Endothelial cell of hepatic sinusoid (primary cell): ENCODE data around the gene SELENOS.
"Not testable (repeated sequence)": the region's sequence is repeated elsewhere in the genome, so short reads cannot be mapped to it uniquely, and the experiment has no call there.

Source experiments
- in situ Hi-C: cut with HindIII; loops from 2 replicates; pipeline ENCODE4 v1.10.0; 2017; ENCODE audit warnings: low sequenced_read_pairs

SELENOS gene

DNA sequence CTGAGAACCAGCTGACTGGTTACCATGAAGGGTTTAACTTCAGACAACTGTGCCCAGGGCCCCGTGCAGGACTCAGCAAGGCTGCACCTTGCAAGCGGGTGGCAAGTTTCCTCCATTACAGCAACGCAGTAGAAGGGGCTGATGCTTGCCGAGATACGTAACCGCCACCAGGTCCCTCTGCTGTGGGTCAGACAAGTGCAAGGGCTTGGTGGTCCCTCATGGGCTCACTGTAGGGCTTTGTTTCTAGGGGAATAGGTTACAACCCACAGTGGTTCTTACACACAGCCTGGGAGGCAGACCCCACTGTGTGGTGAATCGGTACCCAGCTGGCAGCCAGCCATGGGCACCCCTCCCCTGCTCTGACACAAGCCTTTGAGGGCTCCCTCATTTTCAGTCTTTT is 33.2 kb upstream of the SELENOS start:
- in situ Hi-C loops: no loop called here

- in situ Hi-C loops: no loop called here
Observed at GRCh38 chr15:101310161-101310480, 32.8 kb upstream of the SELENOS start.

DNA sequence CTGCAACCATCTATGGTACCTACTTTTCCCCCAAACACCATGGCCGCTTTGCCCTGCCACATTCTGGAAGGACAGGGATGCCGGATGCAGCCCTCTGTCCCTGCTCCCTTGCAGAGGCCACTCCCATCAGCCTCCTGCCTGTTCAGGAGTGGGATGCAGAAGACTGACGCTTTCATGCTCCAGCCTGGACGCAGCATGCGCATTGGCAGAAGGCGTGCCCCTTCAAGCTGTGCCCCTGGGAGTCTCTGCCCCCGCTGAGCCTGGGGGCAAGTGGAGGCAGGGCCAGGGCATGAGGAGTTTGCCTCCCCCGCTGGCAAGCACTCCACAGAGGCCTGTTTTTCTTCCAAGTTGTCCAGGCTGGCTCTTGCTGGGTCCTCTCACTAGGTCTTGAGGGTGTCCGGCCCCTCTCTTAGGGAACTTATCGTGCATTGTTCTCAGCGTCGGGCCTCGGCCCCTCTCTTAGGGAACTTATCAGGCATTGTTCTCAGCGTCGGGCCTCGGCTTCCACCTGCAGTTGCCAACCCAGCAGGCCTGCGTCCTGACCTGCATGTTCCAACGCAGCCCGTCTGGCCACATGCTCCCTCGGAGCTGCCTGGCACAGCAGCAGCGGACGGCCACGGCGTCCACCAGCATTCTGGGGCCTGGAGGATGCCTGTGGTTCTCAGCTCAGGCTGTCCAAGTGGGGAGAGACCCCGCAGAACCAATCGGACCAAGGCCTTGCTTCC is 32.3 kb upstream of the SELENOS start:
- in situ Hi-C loops: no loop called here

GRCh38 chr15:101308604-101309435 is 31.5 kb upstream of the SELENOS start:
- in situ Hi-C loops: no loop called here

- in situ Hi-C loops: no loop called here
Observed at GRCh38 chr15:101307897-101308603, 30.8 kb upstream of the SELENOS start.

DNA sequence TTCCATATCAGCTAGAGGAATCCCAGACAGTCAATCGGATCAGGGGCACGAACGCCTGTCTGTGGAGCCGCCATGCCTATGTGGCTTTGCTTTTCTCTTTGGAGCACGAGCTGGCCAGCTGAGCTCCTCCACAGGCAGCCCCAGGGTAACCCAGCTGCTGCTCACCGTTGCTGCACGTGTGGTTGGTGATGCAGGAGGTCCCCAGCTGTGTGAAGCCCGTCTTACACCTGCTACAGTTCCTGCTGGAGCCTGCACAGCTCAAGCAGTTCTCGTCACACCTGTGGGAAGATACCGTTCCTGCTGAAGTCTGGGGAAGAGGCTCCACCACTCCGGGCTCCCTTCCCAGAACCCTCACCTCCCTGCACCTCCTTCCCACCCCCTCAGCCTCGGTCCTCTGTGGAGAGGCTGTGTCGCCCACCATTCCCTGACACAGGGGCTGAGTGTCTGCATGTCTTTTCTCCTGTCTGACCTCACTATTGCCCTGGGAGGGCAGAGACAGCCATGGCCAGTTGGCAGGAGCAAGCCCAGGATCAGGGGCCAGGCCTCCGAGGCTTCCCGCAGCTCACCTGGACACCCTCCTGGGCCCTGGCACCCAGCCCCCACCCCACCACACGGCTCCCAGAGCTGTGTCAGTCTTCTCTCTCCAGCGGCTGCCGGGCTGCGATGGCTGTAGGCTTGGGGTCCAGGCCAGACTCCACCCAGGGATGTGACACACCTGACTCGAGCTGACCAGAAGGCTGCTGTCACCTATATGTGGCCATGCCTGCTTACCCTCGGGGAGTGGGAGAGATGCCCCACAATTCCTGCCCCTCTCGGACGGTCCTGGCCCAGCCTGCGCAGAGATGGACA is 30.0 kb upstream of the SELENOS start:
- in situ Hi-C loops: no loop called here

GRCh38 chr15:101306341-101307047 is 29.2 kb upstream of the SELENOS start:
- in situ Hi-C loops: no loop called here

DNA sequence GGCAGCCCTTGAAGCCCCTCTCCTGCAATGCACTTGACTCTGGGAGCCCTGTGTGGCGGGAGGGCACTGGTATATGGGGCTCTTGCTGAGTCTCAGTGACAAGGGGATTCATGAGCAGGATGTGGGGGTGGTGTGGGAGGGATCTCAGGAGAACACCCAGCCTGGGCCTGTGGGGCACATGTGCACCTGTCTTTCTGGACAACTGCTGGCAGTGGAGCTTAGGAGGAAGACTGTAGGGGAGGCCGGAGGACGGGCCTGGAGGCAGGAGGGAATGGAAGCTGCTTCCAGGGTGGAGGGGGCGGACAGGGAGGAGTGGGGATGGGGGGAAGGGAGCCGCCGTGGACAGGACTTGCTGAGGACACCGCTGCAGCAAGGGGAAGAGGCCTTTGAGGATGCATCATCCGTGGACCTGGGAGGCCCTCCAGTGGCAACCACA is 28.6 kb upstream of the SELENOS start:
- in situ Hi-C loops: no loop called here

- in situ Hi-C loops: no loop called here
Observed at GRCh38 chr15:101303408-101303807, 26.1 kb upstream of the SELENOS start.

DNA sequence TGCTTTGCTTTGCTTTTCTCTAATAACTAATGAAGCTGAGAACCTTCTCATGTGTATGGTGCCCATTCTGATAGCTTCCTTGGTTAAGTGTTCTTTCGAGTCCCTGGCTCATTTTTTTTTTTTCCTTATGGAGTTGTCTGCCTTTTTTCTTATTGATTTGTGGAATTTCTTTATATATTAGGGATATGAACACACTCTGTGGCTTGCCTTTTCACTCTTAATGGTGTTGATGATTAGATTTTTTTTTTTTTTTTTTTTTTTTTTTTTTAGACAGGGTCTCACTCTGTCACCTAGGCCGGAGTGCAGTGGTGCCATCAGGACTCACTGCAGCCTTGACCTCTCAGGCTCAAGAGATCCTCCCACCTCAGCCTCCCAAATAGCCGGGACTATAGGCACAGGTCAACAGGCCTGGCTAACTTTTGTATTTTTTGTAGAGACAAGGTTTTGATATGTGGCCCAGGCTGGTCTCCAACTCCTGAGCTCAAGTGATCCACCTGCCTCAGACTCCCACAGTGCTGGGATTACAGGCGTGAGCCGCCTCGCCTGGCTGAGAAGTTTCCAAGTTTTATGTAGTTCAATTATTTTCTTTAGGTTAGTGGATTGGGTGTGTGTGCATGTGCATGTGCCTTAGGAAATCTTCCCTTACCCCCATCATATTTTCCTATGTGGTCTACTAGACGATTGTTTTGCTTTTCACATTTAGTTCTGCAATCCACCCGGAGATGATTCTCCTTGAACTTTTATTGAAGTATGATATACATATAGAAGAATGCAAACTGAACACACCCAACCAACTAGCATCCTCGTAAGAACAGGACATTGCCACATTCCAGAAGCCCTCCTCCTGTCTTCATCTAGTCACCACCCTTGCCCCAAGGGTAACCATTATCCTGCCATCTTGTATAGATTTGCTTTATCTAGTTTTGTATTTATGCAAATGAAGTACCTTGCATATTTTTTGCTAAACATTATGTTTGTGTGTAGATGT is 19.4 kb upstream of the SELENOS start:
- in situ Hi-C loops: loop anchor here (5.0 kb wide), 2 partner anchors 346 to 426 kb away; partner anchors contain the start of gene TARS3

- in situ Hi-C loops: loop anchor here (5.0 kb wide), 2 partner anchors 347 to 427 kb away; partner anchors contain the start of gene TARS3
Observed at GRCh38 chr15:101295607-101296161, 18.4 kb upstream of the SELENOS start.

DNA sequence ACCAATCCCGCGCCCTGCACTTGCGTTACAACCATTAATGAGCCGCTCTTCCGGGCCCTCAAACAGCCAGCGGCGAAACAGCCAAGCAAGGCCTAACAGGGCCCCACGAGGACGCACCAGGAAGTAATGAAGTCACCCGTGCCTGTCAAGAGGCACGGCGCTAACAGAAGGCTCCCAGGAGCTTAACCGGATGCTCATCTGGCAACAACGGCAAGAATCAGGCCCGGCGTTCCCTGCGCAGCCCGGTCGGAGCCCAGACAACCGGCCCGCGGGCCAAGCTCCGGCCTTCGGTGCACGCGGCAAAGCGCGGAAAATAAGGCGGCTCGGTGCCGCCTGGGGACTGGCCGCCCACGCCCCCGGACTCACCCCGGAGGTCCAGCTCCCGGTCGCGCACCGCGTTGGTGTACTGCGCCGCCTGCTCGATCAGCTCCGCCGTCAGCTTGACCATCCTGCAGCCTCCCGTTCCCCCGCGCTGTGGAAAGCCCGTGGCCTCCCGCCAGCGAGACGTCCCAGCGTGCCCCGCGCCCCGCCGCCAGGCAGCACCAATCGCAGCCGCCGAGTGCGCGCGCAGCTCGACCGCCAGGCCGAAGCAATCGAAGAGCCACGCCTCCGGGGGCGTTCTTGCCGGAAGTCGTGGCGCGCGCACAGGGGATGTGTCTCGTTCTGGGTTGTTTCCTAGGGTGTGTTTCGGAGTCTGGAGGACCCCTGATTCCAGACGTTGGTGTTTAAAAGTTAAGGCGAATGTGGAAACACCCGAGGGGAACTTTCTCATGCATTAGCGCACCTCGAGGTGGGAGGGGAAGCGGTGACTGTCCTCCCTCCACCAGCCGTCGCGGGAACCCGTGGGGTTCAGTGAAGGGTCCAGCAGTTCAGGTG is 17.7 kb upstream of the SELENOS start, which contains the start of gene SNRPA1:
TSS of gene SNRPA1 (minus strand) at position 518 of the 876 bp plus-strand sequence. CDS start at position 448, 70 bp downstream.
- in situ Hi-C loops: loop anchor here (5.0 kb wide), 2 partner anchors 347 to 427 kb away; partner anchors contain the start of gene TARS3

DNA sequence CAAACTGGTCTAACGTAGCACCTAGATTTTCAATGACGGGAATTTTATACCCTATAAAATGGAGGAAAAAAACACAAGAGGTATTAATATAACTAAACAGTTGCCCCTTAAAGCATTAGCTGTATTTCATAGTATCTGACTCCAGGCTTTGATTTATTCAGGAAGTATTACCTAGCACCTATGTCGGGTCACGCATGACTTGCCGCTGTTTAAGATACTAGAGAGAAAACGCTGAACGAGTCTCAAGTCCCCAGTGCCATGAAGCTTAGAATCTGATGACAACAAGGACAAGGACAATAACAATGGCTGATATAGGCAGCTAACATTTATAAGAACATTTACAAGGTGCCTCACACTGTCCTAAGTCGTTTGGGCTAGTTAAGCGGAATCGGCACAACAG is 15.8 kb upstream of the SELENOS start:
- in situ Hi-C loops: no loop called here

- in situ Hi-C loops: no loop called here
Observed at GRCh38 chr15:101288905-101289513, 11.7 kb upstream of the SELENOS start.

GRCh38 chr15:101287342-101287741 is 10.1 kb upstream of the SELENOS start:
- in situ Hi-C loops: not testable (repeated sequence)

GRCh38 chr15:101286471-101287114 is 9.3 kb upstream of the SELENOS start:
- in situ Hi-C loops: no loop called here
